K562 treated with DMSO at 1 percent for 48 hours (cell line): ENCODE data around the gene SOAT2. TPM values are rescaled to one million over a fixed set of nuclear protein-coding genes. Genes with fewer than 3 reads are reported as not detected.

Experiments used
- total RNA-seq: library from RNA; unstranded; fragments of 300-600 nt; gene quantifications from 2 replicates; pipeline ENCODE4 v1.2.3, GENCODE V29; 2022; ENCODE audit warnings: low replicate concordance; ENCODE audit errors: extremely low read depth

The SOAT2 gene
- total RNA-seq: not detected in 2 replicates

DNA sequence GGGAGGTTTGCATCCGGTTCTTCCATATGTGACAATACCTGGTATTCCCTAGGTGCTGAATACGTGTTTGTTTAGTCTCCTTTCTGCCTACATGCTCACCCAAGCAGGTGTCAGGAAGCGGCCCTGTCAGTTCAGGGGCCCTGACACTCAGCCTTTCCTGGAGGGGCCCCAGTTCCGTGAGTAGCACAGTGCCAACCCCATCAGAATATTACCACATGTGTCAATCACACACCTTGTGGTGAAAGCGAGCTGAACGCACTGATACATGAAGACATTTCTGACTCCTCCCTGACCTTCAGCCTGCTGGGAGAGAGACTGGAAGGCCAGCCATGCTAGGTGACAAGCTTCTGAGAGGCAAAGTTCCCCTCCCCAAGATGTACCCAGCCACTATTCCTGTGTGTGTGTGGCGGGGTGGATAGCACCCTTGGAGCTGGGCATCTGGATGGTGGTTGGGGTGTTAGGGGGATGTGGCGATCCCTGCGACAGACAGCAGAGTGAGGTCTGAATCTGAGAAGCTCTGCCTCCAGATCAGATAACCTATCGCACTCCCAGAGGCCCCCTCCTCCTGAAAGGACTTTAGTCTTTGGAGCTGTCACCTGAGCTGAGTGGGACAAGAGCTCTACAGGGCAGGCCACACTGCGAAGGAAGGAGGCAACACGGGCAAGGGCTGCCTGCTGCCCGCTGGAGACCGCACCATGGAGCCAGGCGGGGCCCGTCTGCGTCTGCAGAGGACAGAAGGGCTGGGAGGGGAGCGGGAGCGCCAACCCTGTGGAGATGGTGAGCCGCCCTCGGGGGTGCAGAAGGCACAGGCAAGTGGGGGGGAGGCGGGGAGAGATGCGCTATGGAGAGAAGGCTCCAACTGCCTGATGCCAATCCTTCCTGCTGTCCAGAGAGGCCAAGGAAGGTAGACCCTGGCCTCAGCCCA is at the start of gene SOAT2:
Gene SOAT2 (plus strand): TSS at position 604 of the 925 bp plus-strand sequence. CDS start 92 bp downstream, at position 696.

GRCh38 chr12:53079226-53080117 is 23.8 kb upstream of the SOAT2 start, which contains the start of gene SPRYD3:
TSS of gene SPRYD3 (minus strand) at chr12:53079390. CDS start at chr12:53079333, 57 bp downstream.

DNA sequence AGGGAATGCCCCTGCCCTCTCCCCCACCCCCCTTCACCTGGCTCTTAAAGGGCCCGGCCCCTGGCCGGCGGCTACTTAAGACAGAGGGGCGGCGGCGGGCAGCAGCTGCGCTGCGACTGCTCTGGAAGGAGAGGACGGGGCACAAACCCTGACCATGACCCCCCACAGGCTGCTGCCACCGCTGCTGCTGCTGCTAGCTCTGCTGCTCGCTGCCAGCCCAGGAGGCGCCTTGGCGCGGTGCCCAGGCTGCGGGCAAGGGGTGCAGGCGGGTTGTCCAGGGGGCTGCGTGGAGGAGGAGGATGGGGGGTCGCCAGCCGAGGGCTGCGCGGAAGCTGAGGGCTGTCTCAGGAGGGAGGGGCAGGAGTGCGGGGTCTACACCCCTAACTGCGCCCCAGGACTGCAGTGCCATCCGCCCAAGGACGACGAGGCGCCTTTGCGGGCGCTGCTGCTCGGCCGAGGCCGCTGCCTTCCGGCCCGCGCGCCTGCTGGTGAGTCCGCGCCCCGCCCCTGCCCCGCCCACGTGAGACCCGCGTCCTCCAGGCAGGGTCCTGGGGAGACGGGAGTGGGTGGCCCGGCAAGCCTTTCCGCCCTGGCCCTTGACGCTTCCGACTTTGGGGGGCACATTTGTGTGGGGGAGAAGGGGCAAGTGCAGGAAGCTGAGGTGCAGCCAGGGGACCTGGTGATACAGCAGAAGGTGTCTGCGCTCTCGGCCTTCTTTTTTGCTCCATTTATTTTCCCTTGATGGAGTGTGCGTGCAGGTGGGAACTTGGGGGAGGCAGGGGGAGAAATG is 5.5 kb upstream of the SOAT2 start, which contains the start of gene IGFBP6:
Gene IGFBP6 (plus strand): TSS at position 104 of the 790 bp plus-strand sequence. CDS start 51 bp downstream, at position 155.

Other genes starting within 250 kb of the SOAT2 start
- gene KRT8, start 198.4 kb upstream of the SOAT2 start, total RNA-seq: 606 TPM in 1 of 2 replicates, not detected in the other
- gene KRT18, start 154.4 kb upstream of the SOAT2 start, total RNA-seq: 246 TPM in 1 of 2 replicates, not detected in the other
- 778 TPM in 1 of 2 replicates, not detected in the other for gene EIF4B, start 97.0 kb upstream of the SOAT2 start, total RNA-seq
- not detected in 2 replicates for gene TNS2, start 53.4 kb upstream of the SOAT2 start, total RNA-seq
- not detected in 2 replicates for gene SPRYD3, start 24.1 kb upstream of the SOAT2 start, total RNA-seq
- not detected in 2 replicates for gene IGFBP6, start 5.8 kb upstream of the SOAT2 start, total RNA-seq
- not detected in 2 replicates for gene ZNF740, start 77.2 kb downstream of the SOAT2 start, total RNA-seq
- gene CSAD, start 77.4 kb downstream of the SOAT2 start, total RNA-seq: not detected in 2 replicates
- not detected in 2 replicates for gene ITGB7, start 103.8 kb downstream of the SOAT2 start, total RNA-seq
- gene RARG, start 128.7 kb downstream of the SOAT2 start, total RNA-seq: not detected in 2 replicates
- gene ESPL1, start 164.8 kb downstream of the SOAT2 start, total RNA-seq: not detected in 2 replicates
- not detected in 2 replicates for gene PFDN5, start 192.1 kb downstream of the SOAT2 start, total RNA-seq
- not detected in 2 replicates for gene MYG1, start 196.2 kb downstream of the SOAT2 start, total RNA-seq
- gene AAAS, start 218.1 kb downstream of the SOAT2 start, total RNA-seq: 870 TPM in 1 of 2 replicates, not detected in the other
- not detected in 2 replicates for gene SP7, start 232.9 kb downstream of the SOAT2 start, total RNA-seq